Mesendoderm (in vitro differentiated cells): ENCODE results near the gene GDPD5.

ENCODE experiments used
- DNase-seq: peaks from one replicate; pipeline ENCODE4 v3.0.0; 2013
- H2AK5ac ChIP-seq: 2 replicates; pipeline ENCODE4 v1.6.1; 2013; ENCODE audit warnings: low read length, inconsistent platforms
- H2BK120ac ChIP-seq: 2 replicates; pipeline ENCODE4 v1.6.1; 2013; ENCODE audit warnings: low read depth, mild to moderate bottlenecking, low read length, moderate library complexity, mixed read lengths
- H2BK15ac ChIP-seq: replicated peaks from 2 replicates; pipeline ENCODE4 v1.6.1; 2013; ENCODE audit warnings: low read depth, mild to moderate bottlenecking, moderate library complexity
- H2BK5ac ChIP-seq: 2 replicates; pipeline ENCODE4 v1.6.1; 2013; ENCODE audit warnings: low read length, inconsistent platforms
- H3K18ac ChIP-seq: 2 replicates; pipeline ENCODE4 v1.6.1; 2013; ENCODE audit warnings: mild to moderate bottlenecking, low read length, mixed read lengths
- H3K23ac ChIP-seq: one replicate; pipeline ENCODE4 v1.6.1; 2013; ENCODE audit warnings: low read length
- H3K27ac ChIP-seq: 2 replicates; pipeline ENCODE4 v1.5.1; 2013; ENCODE audit warnings: low read depth, mild to moderate bottlenecking, inconsistent platforms, low read length, moderate library complexity
- H3K27me3 ChIP-seq: 2 replicates; pipeline ENCODE4 v1.6.1; 2013; ENCODE audit warnings: low read length, control low read depth, mild to moderate bottlenecking, inconsistent platforms; ENCODE audit not compliant: insufficient read depth, poor library complexity
- H3K36me3 ChIP-seq: 2 replicates; pipeline ENCODE4 v1.6.1; 2013; ENCODE audit warnings: low read length, inconsistent platforms; ENCODE audit not compliant: control insufficient read depth, insufficient read depth
- H3K4ac ChIP-seq: one replicate; pipeline ENCODE4 v1.6.1; 2013; ENCODE audit warnings: low read depth, mild to moderate bottlenecking, low read length, moderate library complexity
- H3K4me1 ChIP-seq: 2 replicates; pipeline ENCODE4 v1.6.1; 2013; ENCODE audit warnings: low read depth, low read length, inconsistent platforms; ENCODE audit not compliant: control insufficient read depth
- H3K4me2 ChIP-seq: 2 replicates; pipeline ENCODE4 v1.6.1; 2013; ENCODE audit warnings: low read length
- H3K4me3 ChIP-seq: 2 replicates; pipeline ENCODE4 v1.5.1; 2013; ENCODE audit warnings: mild to moderate bottlenecking, low read length
- H3K56ac ChIP-seq: one replicate; pipeline ENCODE4 v1.6.1; 2013; ENCODE audit warnings: low read length
- H3K79me1 ChIP-seq: 2 replicates; pipeline ENCODE4 v1.6.1; 2013; ENCODE audit warnings: low read length, inconsistent platforms
- H3K79me2 ChIP-seq: 2 replicates; pipeline ENCODE4 v1.6.1; 2013; ENCODE audit warnings: mild to moderate bottlenecking, low read length; ENCODE audit not compliant: control insufficient read depth, insufficient read depth
- H3K9ac ChIP-seq: 2 replicates; pipeline ENCODE4 v1.6.1; 2013; ENCODE audit warnings: low read length, inconsistent platforms
- H4K5ac ChIP-seq: one replicate; pipeline ENCODE4 v1.6.1; 2013; ENCODE audit warnings: low read length
- H4K8ac ChIP-seq: one replicate; pipeline ENCODE4 v1.6.1; 2013; ENCODE audit warnings: low read depth, mild to moderate bottlenecking, control low read depth, low read length, moderate library complexity
- WGBS: extraction: QIAGEN DNeasy Blood & Tissue Kit; methylation state at CpG from one replicate; pipeline ENCODE4 v1.1.7; 2013; ENCODE audit warnings: low lambda C conversion rate, missing lambda C conversion rate; ENCODE audit not compliant: insufficient coverage; ENCODE audit errors: extremely low coverage; 5-methylcytosine and 5-hydroxymethylcytosine counted together

GDPD5 gene

DNA sequence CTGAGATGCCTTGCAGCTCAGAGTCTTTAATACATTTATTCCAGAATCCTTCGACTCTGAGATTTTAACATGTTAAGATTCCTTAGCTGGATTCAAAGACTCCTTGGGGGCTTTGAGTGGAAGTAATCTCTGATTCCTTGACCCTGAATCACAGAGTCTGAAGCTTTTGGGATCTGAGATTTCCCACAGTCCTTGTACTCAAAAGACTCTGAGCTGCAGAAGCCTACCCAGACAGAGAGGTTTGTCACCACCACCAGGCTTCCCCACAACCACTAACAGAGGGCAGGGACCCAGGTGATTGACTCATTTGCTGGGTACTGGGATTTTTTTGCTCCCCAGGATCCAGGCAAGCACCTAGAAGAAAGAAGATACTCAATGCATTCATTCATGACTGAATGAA, 34.9 kb upstream of the GDPD5 start:
- Histone ChIP-seq H3K4ac (peak overlapping the region; percentile 88), H3K27ac (peak overlapping the region; percentile 22), H4K5ac (no peak overlapping the region), H2BK120ac (no peak overlapping the region), H2AK5ac (no peak overlapping the region), H3K56ac (peak overlapping the region; percentile 95), H3K79me1 (peaks cover 4% of the 10 kb centered on the region), H3K18ac (peak overlapping the region; percentile 9), H2BK15ac (no peak overlapping the region), H2BK5ac (no peak overlapping the region), H4K8ac (no peak overlapping the region), H3K9ac (peak overlapping the region; percentile 25), H3K4me3 (no peak overlapping the region), H3K4me2 (no peak overlapping the region), H3K23ac (no peak overlapping the region), H3K27me3 (no peaks in the 10 kb centered on the region), H3K36me3 (peaks cover 8% of the 10 kb centered on the region), H3K79me2 (peaks cover 36% of the 10 kb centered on the region), H3K4me1 (peaks cover 43% of the 10 kb centered on the region)
- no CpG with 5 or more reads among the region's 1 CpG for WGBS
- DNase-seq = no peak

DNA sequence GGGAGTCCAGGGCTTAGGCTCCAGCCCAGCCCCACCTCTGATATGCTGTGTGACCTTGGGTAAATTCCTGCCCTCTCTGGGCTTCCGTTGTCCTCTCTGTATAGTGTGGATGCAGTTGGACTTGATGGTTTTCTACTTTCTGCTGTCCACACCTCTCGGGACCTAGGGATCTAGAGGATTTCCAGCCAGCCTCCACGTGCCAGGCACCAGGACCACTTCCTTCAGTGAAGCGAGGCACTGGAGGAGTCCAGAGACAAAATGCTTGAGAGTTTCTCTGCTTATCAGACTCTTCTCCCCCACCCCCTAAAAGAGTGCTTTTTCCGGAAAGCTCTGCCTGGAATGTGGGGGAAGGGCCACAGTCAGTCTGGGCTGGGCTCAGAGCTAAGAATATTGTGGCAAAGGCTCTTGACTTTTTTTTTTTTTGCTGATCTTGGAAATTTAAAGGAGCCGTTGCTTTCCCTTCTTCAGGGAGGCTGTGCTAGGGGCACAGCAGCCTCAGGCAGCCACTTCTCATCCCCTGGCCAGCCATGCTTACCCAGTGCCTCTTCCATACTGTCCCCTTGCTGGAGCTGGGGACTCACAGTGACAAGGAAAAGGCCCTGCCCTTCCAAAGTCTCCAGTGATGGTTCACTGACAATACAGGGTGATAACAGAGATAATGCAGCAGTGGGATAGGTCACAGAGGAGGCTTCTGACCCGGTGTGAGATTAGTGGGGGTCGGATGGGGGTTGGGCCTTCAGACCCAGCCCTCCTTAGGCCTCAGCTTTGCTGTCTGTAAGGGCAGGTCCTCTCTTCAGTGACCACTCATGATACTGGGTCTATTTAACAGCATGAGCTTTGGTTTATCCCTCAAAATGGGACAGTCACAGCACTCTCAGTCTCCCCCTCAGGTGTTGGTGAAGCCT, 33.5 kb upstream of the GDPD5 start:
- peak overlapping the region; percentile 85 for H3K18ac ChIP-seq
- DNase-seq = peak; percentile 94
- H3K4me3 ChIP-seq = no peak overlapping the region
- peak overlapping the region; percentile 26 for H3K4me2 ChIP-seq
- no peaks in the 10 kb centered on the region for H3K27me3 ChIP-seq
- peak overlapping the region; percentile 91 for H3K4ac ChIP-seq
- no peak overlapping the region for H3K23ac ChIP-seq
- peak overlapping the region; percentile 88 for H3K27ac ChIP-seq
- H2BK15ac ChIP-seq = no peak overlapping the region
- H3K4me1 ChIP-seq = peaks cover 31% of the 10 kb centered on the region
- H2BK5ac ChIP-seq = peak overlapping the region; percentile 95
- peaks cover 2% of the 10 kb centered on the region for H3K36me3 ChIP-seq
- peak overlapping the region; percentile 54 for H3K9ac ChIP-seq
- peaks cover 2% of the 10 kb centered on the region for H3K79me1 ChIP-seq
- peak overlapping the region; percentile 86 for H2BK120ac ChIP-seq
- no peak overlapping the region for H4K5ac ChIP-seq
- H4K8ac ChIP-seq = no peak overlapping the region
- peak overlapping the region; percentile 93 for H2AK5ac ChIP-seq
- no CpG with 5 or more reads among the region's 8 CpGs for WGBS
- peaks cover 21% of the 10 kb centered on the region for H3K79me2 ChIP-seq
- H3K56ac ChIP-seq = peak overlapping the region; percentile 85

DNA sequence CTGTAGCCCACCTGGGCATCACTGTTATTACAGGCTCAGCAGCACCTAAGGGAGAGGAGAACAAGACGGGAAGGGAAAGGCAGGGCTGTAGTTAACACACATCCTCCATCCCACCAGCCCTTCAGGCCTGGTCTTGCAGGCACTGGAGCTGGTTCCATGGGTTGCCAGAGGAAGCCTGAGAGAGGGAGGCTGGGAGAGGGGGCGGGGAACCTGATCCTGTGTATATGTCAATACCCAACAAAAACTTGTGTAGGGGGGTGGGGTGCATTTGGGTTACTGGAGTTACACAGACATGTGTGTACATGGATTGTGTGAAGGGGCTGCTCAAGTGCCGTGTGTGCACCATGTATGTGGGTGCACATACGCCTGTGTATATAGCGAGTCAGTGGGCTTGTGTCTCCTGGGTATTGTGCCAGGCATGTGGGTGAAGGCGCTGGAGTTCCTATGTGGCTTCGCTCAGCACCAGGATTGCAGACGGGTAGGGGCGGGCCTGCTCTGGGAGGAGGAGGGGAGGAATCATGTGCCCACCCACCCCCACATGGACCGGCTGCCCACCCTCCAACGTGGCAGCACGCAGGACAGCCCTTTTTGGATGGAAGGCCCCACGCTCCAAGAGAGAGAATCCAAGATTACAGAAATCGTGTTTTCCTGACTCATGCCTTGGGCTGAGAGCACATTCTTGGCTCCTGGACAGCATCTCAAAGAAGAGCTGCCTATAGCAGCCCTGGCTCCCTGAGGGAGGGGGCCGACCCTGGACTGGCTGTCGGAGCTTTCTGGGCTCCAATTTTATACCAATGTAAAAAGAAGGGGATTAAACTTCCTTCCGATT, 32.1 kb upstream of the GDPD5 start:
- H3K27ac ChIP-seq = no peak overlapping the region
- no peak for DNase-seq
- WGBS = no CpG with 5 or more reads among the region's 17 CpGs

DNA sequence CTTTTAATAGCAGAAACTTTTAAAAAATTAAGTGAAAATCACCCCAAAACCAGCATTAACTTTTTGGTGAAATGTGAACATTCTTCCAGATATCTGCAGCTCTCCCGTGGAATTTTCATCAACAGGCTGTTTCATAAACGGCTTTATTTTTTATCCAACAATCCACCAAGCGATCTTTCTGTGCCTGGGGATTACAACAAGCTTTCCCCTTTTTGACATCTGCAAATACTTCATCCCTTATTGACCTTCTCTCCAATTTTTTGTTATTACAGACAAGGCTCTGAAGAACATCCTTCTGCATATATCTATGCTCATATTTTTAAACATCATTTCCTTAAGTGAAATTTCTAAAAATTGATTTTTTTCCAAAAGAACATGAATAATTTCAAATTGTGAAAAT, 30.5 kb upstream of the GDPD5 start:
- peaks cover 27% of the 10 kb centered on the region for H3K4me1 ChIP-seq
- no peak overlapping the region for H3K56ac ChIP-seq
- H4K8ac ChIP-seq = no peak overlapping the region
- no peak for DNase-seq
- no peaks in the 10 kb centered on the region for H3K79me2 ChIP-seq
- no peaks in the 10 kb centered on the region for H3K27me3 ChIP-seq
- WGBS = no CpG with 5 or more reads among the region's 3 CpGs
- H2BK120ac ChIP-seq = no peak overlapping the region
- no peak overlapping the region for H2AK5ac ChIP-seq
- no peak overlapping the region for H3K4me2 ChIP-seq
- H3K79me1 ChIP-seq = no peaks in the 10 kb centered on the region
- H3K9ac ChIP-seq = no peak overlapping the region
- H2BK5ac ChIP-seq = no peak overlapping the region
- H3K18ac ChIP-seq = no peak overlapping the region
- no peak overlapping the region for H3K4me3 ChIP-seq
- H3K27ac ChIP-seq = no peak overlapping the region
- no peaks in the 10 kb centered on the region for H3K36me3 ChIP-seq
- no peak overlapping the region for H2BK15ac ChIP-seq
- no peak overlapping the region for H3K23ac ChIP-seq
- no peak overlapping the region for H3K4ac ChIP-seq
- no peak overlapping the region for H4K5ac ChIP-seq

More for the DNA sequence above, 32.1 kb upstream of the GDPD5 start:
- H2BK120ac ChIP-seq = peak overlapping the region; percentile 68
- no peak overlapping the region for H4K8ac ChIP-seq
- H3K79me2 ChIP-seq = peaks cover 8% of the 10 kb centered on the region
- H3K27me3 ChIP-seq = no peaks in the 10 kb centered on the region
- H3K23ac ChIP-seq = no peak overlapping the region
- no peak overlapping the region for H3K4me3 ChIP-seq
- H3K4me1 ChIP-seq = peaks cover 31% of the 10 kb centered on the region
- no peak overlapping the region for H3K4ac ChIP-seq
- H2AK5ac ChIP-seq = peak overlapping the region; percentile 65
- no peaks in the 10 kb centered on the region for H3K36me3 ChIP-seq
- H3K9ac ChIP-seq = peak overlapping the region; percentile 12
- peak overlapping the region; percentile 85 for H3K56ac ChIP-seq
- H2BK5ac ChIP-seq = peak overlapping the region; percentile 10
- H3K79me1 ChIP-seq = no peaks in the 10 kb centered on the region
- no peak overlapping the region for H3K4me2 ChIP-seq
- peak overlapping the region; percentile 85 for H3K18ac ChIP-seq
- no peak overlapping the region for H4K5ac ChIP-seq
- H2BK15ac ChIP-seq = peak overlapping the region; percentile 12

DNA sequence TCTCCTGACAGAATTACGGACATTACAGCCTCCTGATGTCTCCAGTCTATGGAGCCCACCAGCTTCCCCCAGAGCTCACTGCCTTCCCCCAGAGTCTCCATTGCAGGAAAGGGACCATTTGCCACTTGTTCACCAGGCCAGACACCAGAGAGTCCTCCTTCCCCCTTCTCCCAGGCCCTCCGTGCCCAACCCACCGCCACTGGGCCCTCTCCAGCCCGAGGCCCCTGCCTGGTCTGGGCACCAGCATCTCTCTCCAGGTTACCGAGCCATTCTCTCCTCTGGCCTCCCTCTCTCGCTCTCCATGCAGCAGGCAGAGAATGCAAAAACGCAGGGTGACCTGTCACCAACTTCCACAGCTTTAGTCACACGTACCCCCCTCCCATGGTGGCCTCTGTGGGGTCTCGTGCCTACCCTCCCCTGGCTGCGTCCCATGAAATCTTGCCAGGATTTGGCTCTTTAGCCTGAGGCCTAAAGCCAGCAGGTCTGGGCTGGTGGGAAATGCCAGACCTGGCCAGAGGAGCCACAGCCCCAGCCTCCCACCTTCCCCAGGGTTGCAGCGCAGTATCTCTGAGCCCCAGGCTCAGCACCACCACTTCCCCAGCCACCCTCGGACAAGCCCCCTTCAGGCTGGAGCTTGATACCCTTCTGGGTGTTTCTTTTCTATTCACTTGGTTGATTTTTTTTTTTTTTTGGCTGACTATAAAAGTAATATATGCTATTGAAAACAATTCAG, 29.5 kb upstream of the GDPD5 start:
- H3K27me3 ChIP-seq = no peaks in the 10 kb centered on the region
- no peak for DNase-seq
- H3K36me3 ChIP-seq = no peaks in the 10 kb centered on the region
- H4K5ac ChIP-seq = no peak overlapping the region
- H3K79me2 ChIP-seq = no peaks in the 10 kb centered on the region
- H2BK5ac ChIP-seq = peak overlapping the region; percentile 12
- H3K9ac ChIP-seq = peak overlapping the region; percentile 14
- H3K79me1 ChIP-seq = no peaks in the 10 kb centered on the region
- no peak overlapping the region for H2BK15ac ChIP-seq
- peak overlapping the region; percentile 1 for H3K18ac ChIP-seq
- H3K23ac ChIP-seq = no peak overlapping the region
- peak overlapping the region; percentile 66 for H2AK5ac ChIP-seq
- H4K8ac ChIP-seq = no peak overlapping the region
- WGBS = no CpG with 5 or more reads among the region's 12 CpGs
- H2BK120ac ChIP-seq = no peak overlapping the region
- no peak overlapping the region for H3K27ac ChIP-seq
- H3K4me3 ChIP-seq = no peak overlapping the region
- H3K4ac ChIP-seq = peak overlapping the region; percentile 0
- no peak overlapping the region for H3K4me2 ChIP-seq
- H3K56ac ChIP-seq = peak overlapping the region; percentile 84
- H3K4me1 ChIP-seq = peaks cover 22% of the 10 kb centered on the region
